HG02642 (cell line): Measurements from ENCODE around the gene KDF1.
"Not testable (repeated sequence)": the region's sequence is repeated elsewhere in the genome, so short reads cannot be mapped to it uniquely, and the experiment has no call there.

Source experiments
- ATAC-seq: cut with Tn5 transposase; IDR thresholded peaks from one replicate; pipeline ENCODE4 v1.9.1; 2021; ENCODE audit warnings: mild to moderate bottlenecking; ENCODE audit not compliant: unreplicated experiment, poor library complexity

The KDF1 gene

DNA sequence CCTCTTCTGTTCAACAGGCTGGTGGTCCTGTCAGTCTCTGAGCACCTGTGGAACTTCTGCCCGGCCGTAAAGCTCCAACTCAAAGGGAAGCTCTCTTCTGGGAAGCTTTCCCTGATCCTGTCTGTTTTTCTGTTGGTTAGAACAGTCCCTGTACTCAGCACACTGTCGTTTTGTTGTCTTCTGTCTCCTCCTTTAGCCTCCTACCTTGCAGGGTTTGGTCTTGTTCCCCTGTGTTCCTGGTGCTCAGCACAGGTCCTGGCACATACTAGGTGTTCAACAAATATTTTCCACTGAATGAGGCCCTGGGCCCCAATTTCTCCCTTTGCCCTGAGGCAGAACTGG lies 328 bp upstream of the KDF1 start:
- no peak for ATAC-seq

DNA sequence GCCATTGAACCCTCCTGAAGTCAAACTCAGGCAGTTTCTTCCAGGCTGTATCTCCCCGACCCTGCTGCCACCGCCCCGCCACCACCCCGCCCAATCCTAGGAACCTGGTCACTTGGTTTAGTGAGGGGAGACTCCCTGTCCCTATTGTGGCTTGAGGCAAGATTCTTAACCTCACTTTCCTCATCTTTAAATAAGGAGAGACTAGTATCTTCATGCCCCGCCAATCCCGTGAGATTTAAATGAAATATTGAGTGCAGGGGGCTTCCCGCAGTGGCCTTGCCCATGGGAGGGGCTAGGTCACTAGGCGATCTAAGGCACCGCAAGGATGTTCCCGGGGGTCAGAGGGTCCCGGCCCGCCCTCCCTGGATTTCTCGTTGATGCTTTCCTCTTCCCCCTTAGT lies 998 bp downstream of the KDF1 start:
- ATAC-seq: no peak

DNA sequence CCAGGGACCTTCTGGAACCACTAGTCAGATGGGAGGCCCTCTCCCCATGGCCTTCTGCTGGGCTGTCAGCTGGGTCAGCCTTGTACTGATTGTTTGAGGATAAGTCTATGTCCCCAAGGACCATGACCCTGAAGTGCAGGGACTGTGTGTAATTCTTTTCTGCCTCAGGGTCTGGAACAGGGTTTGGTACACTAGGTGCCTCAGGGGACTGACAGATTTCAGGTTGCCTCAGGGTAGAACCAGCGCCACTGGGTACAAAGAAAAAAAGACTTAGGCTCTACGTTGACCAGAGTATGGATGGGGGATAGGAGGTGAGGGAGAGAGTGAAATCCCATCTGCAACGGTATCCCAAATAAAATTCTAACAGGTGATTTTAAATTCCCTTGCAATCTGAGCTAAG lies 3.0 kb downstream of the KDF1 start:
- ATAC-seq: no peak

DNA sequence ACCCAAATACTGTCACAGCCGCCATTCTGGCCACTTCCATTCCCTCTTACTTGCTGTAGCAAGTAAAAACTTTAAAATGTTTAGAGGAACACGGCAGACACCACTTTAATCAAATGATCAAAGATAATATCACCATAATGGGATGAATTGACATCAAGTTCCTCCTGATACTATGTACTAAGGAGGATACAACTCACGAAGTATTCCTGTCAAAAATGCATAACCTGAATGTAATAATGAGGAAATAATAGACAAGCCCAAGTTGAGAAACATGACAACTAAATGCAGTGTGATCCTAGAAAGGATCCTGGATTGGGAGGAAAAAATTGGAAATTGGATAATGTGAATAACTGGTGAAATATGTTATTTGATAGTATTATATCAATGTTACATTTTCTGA lies 3.9 kb downstream of the KDF1 start:
- no peak for ATAC-seq

DNA sequence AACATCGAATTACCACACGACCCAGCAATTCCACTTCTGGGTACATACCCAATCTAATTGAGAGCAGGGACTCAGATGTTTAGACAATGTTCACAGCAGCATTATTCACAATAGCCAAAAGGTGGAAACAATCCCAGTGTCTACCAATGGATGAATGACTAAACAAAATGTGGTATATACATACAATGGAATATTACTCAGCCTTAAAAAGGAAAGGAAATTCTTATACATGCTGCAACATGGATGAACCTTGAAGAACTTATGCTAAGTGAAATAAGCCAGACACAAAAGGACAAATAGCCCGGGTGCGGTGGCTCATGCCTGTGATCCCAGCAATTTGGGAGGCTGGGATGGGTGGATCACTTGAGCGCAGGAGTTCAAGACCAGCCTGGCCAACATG lies 6.9 kb downstream of the KDF1 start:
- no peak for ATAC-seq

DNA sequence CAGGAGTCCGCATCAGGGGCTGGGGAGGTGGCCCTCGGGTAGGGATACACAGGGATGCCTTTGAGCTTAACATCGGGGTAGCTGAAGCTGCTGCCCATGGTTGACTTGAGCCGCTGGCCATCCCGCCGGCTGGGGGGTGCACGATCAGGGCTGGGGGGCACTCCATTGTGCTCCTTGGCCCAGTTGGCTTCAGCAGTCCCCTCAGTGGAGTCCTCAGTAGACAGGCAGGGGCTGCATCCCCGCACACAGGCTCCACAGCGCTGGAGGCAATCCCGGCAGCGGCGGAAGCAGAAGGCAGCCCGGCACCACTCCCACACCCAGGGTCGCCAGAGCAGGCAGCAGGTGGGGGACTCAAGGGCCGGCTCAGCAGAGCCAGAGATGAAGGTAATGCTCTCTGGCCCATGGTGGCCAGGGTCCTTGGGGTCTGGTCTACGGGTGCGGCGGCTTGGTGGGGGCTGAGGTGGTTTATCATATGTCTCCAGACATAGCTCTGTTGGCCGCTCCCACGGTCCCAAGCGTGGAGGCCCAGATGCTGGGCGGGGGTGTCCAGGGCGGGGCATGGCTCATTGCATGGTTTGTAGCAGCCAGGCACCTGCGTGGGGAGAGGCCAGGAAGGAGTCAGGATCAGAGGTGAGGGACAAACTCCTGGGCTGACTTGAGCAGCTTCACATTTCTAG lies 8.3 kb downstream of the KDF1 start:
- ATAC-seq: no peak

DNA sequence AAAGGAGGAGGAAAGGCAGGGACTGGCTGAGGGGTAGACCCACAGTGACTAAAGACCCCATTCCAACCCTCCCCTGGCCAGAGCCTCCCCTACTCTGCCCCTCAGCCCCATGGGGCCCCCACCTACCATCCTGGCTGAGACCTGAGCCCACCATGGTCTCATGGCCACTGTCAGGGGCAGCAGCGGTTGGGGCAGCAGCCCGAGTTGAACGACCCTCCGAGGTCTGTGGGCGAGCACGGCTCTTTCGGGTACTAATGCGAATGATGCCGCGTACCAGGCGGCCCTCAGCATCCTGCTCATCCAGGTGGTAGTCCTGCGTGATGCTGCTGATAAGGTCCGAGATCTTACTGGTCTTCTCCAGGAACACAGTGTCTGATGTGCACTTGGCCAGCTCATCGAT lies 9.1 kb downstream of the KDF1 start:
- no peak for ATAC-seq

DNA sequence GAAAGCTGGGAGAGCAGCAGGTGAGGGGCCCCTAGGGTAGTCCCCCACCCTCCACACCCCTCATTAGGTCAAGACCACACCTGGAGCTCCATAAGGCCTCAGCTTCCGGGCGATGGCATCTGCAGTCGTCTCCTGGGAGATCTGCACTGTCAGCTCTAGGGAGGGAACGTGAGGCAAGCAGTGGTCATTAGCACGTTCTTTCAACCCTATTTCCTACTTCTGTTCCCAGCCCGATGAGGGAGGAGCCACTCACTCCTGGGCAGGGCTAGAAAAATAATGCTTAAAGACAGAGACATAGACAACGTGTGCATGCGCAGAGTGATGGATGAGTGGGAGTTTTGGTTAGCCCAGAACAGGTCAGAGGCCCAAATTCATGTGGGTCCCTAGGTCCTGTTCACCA lies 9.7 kb downstream of the KDF1 start:
- ATAC-seq: no peak

DNA sequence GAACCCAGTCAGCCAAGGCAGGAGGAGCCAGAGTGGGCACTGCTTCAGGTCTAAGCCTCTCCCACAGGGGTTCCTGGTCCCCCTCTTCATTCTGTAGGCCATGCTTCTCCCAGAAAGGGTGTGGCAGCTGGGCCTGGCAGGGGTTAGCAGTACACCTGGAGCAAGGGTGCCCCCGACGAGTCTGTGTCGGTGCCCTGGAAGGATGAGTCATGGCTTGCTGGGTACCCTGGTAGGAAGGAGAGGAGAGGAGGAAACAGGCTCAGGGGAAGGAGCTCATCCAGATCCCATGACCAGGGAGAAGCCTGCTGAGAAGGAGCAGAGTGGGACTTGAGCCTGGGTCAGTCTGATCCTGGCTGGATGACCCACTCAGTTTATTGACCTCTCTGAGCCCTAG lies 10.3 kb downstream of the KDF1 start:
- no peak for ATAC-seq

DNA sequence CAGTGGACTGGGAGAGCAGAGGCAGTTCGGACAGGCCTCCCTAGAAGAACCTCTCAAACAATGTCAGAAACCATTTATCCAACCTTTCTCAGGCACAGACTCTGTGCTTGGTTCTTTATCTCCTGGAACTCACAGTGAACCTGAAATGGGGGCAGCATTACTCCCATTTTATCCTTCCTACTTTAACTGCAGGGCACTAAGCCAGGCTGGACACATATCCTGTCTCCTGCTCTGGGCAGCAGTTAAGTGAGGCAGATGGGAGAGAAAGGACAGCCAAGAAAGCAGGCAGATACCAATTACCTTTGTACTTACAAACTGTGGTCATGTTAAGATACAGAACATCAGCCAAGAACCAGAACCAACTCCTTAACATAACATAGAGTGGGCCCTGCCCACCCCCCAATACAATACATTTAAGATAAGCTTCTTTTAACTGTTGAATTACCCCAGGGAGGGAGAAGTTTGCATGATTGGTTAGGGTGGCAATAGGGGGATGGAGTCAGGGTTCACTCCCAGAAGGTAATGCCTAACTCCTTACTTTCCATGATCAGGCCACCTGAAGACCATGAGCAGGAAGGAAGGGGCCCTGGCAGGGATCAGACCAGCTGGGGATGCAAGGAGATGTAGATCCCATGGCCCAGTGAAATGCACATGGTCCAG lies 10.9 kb downstream of the KDF1 start:
- no peak for ATAC-seq

DNA sequence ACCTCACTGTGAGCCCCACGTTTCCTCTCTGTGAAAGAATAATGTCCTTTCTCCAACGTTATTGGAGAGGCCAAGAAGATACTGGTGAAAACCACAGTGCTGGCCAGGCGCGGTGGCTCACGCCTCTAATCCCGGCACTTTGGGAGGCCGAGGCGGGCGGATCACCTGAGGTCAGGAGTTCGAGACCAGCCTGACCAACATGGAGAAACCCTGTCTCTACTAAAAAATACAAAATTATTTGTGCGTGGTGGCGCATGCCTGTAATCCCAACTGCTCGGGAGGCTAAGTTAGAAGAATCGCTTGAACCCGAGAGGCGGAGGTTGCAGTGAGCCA lies 11.6 kb downstream of the KDF1 start:
- not testable (repeated sequence) for ATAC-seq

DNA sequence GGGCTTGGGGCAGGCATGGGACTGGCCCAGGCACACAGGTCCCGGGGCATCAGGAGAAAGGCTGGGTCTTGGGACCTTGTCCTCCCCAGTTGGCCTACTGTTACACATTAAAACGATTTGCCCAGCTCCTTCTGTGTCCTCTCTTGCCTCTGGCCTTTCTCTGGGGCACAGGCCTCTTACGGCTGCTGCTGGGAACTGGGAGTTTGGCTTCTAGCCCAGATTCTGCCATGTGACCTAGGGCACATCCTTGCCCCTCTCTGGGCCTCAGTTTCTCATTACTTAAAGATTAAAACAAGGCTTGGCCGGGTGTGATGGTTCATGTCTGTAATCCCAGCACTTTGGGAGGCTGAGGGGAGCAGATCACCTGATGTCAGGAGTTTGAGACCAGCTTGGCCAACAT lies 14.0 kb downstream of the KDF1 start:
- ATAC-seq: no peak

DNA sequence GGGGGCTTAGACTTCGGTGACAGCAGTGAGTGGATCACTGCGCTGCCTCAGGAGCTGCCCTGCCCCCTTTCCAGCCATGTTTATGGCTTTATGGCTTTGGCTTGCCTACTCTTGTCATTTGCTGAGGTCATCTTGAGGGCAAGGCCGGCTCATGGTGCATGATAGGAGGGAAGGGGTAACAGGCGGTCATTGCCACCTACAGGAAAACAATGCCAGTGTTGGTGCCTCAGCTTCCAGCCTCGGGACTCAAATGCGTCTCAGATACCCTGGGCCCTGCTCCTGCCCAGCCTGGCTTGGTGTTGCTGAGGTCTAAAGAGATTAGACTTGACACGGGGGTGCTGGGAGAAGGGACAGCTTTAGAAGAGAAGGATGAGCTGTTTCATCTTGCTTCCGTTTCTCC lies 14.5 kb downstream of the KDF1 start:
- no peak for ATAC-seq

DNA sequence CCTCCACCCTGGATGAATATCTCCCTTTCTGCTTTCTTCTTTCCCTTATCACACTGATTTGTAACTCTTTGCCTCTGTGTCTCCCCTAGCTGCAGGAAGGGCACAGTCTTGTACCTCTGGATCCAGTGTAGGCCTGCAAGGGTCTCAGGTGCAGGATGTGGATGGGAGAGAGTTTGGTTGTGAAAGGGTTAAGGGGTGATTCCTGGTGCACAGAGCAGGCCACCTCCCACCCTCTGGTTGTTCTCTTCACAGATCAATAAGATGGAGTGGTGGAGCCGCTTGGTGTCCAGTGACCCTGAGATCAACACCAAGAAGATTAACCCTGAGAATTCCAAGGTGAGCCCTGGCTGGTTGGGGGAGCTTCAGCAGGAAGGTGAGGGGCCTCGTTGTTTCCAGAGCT lies 15.1 kb downstream of the KDF1 start:
- no peak for ATAC-seq

DNA sequence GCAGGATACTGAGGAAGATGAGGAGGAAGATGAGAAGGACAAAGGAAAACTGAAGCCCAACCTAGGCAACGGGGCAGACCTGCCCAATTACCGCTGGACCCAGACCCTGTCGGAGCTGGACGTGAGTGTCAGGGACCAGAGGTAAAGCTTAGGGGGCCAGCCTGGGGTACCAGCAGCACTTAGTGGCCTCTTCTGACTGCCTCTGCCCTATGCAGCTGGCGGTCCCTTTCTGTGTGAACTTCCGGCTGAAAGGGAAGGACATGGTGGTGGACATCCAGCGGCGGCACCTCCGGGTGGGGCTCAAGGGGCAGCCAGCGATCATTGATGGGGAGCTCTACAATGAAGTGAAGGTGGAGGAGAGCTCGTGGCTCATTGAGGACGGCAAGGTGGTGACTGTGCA lies 17.6 kb downstream of the KDF1 start:
- no peak for ATAC-seq

DNA sequence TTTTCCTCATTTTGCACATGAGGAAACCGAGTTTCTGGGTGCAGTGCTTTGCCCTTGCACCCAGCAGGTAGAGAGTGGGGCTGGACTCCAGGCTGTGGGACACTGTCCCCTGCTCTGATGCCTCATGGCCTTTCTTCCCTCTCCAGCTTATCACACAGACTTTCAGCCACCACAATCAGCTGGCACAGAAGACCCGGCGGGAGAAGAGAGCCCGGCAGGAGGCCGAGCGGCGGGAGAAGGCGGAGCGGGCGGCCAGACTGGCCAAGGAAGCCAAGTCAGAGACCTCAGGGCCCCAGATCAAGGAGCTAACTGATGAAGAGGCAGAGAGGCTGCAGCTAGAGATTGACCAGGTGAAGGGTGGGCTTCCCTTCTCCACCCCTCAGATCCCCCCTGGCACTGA lies 19.0 kb downstream of the KDF1 start:
- ATAC-seq: no peak

DNA sequence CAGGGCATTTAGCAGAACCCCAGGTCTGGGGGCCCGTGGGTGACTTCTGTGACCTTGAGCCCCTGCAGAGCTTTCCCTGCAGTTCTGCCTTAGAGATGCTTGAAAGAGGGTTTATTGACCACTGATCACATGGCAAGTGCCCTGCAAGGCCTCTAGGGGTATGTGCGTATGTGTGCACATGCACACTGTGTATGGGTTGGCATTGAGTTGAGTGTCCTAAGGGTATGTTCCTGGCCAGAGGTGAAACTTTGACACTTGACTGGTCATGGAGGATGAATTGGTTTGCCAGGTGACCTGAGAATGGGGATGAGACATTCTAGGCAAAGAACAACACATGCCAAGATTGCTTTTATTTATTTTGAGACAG lies 21.6 kb downstream of the KDF1 start:
- ATAC-seq: no peak

DNA sequence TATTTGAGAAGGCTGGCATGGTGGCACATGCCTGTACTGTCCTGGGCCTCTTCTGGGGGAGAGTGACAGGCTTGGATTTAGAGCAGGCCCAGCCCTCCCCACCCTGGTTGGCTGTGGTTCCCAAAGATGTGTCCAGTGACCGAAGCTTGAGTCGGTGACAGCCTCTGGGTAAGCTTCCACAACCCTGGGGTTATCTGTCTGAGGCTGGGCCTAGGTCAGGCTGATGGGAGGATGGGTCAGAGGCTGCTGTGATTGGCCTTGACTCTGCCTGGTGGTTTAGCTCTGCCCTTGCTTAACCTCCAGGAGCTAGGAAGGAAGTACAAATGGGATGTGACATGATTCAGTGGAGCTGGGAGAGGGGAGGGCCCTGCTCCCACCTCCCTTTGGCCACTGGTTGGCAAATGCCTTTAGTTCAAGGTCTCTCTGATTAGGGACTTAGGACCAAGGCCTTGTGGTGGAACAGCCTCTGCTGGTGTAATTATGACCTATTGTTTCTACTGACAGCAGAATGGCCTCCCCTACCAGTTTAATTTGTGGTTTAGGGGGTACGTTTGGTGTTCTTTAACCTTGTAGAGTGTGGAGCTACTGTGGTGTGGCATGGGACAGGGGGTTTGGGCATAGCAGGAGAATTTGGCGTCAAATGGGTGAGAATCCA lies 22.1 kb downstream of the KDF1 start:
- ATAC-seq: no peak

DNA sequence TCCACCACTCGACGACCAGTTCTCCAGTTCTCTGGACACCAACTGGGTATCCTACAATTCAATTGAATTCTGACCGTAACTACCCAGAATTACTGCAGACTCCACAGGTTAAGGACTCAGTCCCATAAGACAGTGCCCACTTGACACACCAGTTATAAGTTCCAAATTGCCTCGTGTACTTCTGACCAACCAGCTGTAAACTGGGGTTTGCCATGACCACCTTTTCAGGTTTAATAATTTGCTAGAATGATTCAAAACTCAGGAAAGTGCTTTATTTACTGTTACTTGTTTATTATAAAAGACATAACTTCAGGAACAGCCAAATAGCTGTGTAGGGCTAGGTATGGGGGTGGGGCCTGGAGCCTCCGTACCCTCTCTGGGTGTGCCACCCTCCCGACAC lies 23.4 kb downstream of the KDF1 start:
- no peak for ATAC-seq

DNA sequence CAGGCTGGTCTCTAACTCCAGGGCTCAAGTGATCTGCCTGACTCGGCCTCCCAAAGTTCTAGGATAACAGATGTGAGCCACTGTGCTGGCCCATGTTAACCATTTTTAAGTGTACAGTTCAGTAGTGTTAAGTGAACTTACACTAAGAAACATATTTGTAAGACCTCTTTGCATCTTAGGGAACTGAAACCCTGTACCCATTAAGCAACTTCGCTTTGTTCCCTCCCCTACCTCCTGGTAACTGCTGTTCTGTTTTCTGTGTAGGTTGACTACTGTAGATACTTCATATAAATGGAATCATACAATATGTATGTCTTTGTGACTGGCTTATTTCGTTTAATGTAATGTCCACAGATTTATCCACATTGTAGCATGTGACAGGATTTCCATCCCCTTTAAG lies 27.7 kb downstream of the KDF1 start:
- ATAC-seq: no peak

DNA sequence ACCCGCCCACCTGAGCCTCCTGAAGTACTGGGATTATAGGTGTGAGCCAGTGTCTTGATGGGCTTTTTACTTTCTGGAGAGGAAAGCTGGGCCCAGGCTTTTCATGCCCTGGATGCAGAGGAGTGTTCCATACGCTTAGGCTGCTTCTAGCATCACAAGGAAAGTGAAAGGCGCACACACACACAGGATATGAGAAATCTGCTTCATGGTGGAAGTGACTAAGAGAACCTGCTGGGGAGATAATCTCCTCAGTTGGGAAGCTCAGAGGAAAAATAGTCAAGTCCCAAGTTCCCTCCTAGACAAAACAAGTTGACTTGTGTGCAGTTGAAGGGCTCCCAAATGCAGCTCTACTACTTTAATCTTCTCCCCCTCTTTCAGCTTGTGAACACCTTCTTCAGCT lies 36.6 kb downstream of the KDF1 start:
- no peak for ATAC-seq

DNA sequence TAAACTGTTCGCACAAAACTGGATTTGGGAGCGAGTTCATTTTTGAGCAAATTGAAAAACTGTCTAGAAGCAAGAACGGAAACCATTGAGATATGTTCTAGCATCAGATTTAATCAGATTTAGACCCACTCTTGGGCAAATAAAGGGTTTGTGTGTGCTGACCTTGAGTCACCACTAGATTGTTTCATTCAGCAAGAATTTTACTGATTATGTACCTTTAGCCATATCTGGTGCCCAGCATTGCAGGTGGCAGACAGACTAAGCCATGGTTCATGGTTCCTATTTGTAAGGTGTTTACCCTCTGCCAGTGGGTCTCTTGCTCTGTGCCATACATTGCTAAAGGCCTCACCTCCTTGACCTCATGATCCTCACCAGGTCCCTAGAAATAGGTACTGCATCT lies 37.4 kb downstream of the KDF1 start:
- ATAC-seq: no peak

DNA sequence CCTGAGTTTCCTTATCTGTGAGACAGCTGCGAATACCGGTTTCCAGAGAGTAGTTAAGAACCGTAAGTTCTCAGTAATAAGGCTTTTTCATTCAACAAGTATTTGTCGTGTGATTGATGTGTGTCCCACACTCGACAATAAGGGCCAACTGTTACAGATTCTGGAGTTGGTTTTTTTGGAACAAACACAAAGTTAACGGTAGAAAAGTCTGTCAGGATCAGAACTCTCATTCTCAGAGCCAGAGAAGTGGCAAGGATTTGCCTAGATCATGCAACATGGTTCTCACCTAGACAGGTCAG lies 37.9 kb downstream of the KDF1 start:
- no peak for ATAC-seq
